Glomerular visceral epithelial cell (primary cell): ENCODE measurements around the gene PIP5K1B.

Experiments used
- DNase-seq: peaks from one replicate; pipeline ENCODE4 v3.0.0-alpha.2; 2016; ENCODE audit errors: extremely low spot score

PIP5K1B gene

GRCh38 chr9:68907910-68908309 lies 202.9 kb downstream of the PIP5K1B start:
- no peak for DNase-seq

DNA sequence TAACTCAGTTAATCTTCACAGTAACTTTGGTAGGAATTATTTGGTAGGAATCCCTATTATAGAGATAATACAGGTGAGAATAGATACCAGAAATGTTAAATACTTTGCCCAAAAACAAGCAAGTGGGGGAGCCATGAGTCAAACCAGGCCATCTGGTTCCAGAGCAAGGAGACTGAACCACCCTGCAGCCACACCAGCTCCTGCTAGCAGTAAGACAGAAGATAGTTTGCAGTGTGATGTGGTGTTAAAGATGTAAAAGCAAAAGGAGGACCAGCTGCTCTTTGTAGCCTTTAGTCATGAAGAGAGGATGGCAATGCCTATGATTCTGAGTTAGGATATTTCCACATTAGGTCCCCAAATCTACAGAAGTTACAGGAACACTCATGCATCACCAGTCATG lies 207.5 kb downstream of the PIP5K1B start:
- DNase-seq: no peak

GRCh38 chr9:68913054-68913453 lies 208.0 kb downstream of the PIP5K1B start:
- no peak for DNase-seq

DNA sequence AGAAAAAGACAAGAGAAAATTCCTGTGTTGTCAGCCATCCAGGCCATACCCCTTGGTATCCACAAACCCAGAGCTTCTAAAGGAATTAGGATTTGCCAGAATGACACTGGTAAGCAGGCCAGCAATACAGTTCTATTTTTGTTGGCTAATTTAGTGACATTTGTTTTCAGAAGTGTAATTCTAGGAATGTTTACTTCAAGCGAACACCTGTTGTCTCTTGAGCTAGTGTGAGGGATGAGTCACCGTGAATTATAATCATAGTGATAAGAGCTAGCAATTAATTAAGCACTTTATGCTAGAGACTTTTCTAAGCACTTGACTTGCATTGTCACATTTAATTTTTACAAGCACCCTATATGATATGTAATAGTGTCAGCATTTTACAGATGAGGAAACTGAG lies 209.7 kb downstream of the PIP5K1B start:
- DNase-seq: no peak

DNA sequence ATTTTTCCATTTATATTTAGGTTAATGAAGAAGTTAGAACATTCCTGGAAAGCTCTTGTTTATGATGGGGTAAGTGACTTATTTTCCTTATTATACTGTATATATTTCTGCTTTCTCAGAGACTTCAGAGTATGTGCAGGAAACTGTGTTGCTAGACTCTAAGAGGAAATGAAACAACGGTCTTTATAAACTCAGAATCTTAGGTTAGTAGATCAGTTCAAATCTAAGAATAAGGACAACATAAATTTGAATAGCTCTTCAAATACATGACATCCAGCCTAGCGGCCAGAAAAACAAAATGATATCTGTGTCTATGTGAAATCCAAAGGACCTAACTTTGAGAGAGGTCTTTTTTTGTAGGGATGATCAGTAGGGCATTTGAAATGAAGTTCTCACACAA lies 214.6 kb downstream of the PIP5K1B start:
- no peak for DNase-seq

GRCh38 chr9:68920921-68921320 lies 215.9 kb downstream of the PIP5K1B start:
- no peak for DNase-seq

DNA sequence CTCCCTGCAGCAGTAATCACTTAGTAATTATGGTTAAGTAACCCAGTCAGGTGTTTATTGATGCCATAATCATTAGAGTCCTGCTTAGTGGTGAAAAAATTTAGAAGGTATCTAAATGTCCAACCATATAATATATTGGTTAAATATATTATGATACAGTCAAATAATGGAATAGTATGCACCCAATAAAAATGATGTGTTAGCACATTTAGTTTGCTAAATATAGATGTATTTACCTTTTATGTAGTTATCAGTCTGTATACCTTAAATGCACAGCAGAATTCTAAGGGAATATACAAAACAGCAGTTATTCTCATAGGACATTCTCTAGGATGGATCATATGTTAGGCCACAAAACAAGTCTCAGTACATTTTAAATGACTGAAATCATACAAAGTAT lies 218.4 kb downstream of the PIP5K1B start:
- DNase-seq: no peak

DNA sequence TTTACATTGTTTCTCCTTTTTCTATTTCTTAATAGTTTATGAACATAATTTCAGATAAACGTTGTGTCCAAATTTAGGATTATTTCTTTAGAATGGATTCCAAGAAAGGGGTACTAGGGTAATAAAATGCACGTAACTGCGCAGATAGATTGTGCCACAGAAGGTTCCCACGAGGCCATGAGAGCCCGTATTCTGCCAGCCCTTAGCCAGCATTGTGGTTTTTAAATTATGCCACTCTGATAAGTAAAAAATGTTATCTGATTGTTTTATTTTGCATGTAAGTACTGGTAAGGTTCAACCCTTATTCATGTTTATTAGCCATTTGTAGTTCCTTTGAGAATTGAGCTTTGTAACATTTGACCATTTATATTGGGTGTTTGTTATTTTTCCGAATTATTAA lies 220.1 kb downstream of the PIP5K1B start:
- no peak for DNase-seq

- no peak for DNase-seq
Observed at GRCh38 chr9:68927165-68927564, 222.1 kb downstream of the PIP5K1B start.

GRCh38 chr9:68931821-68932220 lies 226.8 kb downstream of the PIP5K1B start:
- no peak for DNase-seq

DNA sequence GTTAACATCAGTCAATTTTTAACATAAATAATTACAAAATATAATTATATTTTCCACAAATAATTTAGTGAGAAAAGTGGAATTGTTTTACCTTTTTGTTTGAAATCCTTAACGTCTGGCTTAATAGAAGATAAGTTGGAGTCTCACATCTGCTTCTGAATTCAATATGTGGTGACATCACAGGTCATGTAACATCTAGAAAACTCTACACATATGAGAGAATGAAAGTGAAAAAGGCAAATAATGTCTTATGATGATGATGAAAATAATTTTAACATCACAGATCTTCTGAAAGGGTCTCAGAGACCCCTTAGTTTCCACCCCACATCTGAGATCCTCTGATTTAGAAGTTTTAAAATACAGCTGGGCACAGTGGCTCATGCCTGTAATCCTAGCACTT lies 227.4 kb downstream of the PIP5K1B start:
- no peak for DNase-seq

- DNase-seq: no peak
Observed at GRCh38 chr9:68933434-68934328, 228.6 kb downstream of the PIP5K1B start.

- DNase-seq: no peak
Observed at GRCh38 chr9:68934329-68934644, 229.2 kb downstream of the PIP5K1B start.

DNA sequence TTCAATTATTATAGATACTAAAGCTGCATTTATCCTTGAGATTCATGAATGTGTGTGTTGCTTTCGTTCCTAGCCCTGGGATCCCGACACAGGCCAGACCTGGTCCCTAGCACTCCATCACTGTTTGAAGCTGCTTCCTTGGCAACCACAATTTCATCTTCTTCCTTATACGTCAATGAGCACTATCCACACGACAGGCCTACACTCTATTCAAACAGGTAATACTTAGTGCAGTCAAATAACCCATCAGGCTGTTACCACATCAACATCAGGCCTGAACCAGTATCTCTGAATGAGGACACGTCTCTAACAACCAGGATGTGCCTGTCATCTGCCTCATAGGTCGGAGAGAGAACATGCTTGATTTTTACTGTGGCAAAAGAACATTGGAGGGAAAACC lies 235.5 kb downstream of the PIP5K1B start:
- no peak for DNase-seq

- DNase-seq: no peak
Observed at GRCh38 chr9:68941780-68942459, 236.9 kb downstream of the PIP5K1B start.

DNA sequence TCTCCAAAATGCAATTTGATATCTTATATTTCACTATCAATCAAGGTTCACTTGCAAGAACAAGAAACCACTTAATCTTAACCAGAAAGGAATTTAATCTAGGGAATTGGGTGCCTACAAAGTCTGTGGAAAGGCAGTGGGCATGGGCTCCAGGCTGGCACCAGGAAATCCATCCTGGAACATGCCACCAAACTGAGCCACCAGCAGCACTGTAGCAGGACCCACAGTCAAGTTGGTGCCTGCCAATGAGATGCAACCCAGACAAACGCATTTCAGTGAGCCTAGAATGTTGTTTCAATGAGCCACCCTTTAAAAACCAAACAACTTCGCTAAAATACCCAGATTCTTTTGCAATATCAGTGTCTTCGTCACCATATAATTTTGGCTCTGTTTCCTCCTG lies 237.8 kb downstream of the PIP5K1B start:
- no peak for DNase-seq

DNA sequence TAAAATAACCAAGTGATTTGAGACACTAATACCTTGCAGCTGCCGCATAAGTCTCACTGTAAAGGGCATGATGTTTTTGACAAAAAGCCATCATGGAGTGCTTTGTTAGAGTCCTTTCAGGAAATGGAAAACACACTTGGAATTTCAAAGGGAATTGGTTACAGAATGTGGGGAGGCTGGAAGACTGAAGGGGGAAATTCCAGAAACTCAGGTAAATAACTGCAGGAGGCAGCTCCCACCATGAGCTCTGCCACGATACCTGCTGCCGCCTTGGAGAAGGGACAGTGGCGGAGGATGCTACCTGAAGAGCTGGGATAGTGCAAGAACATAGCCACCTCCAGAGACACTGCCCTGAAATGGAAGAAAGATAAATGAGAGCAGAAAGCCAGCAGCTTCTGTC lies 242.0 kb downstream of the PIP5K1B start:
- DNase-seq: no peak

DNA sequence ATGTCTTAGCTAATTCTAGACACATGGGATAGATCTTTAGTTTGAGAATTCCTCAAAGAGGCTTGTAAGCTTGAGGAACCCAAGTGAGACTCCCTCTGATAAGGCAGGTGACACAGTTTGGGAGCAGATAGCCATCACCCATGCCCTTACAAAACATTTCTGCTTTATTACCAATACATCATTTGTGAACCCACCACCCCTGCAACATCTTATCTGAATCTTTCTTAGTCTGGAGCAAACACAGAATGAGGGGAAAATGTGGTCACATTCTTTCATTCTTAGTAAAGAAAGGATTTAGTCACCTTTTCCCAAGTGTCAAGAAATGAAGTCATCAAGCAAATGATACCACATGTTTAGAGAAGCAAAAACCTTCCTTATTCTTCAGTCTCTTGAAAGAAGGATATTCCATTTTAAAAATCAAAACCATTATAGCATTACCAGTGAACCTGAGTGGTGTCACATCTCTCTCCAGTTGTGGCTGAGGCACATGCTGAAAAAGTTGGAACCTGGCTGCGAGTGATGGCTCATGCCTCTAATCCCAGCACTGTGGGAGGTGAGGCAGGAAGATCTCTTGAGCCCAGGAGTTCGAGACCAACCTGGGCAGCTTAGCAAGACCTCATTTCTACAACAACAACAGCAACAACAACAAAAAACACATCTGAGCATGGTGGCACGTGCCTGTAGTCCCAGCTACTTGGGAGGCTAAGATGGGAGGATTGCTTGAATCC lies 243.0 kb downstream of the PIP5K1B start:
- DNase-seq: no peak

- DNase-seq: no peak
Observed at GRCh38 chr9:68949271-68950000, 244.4 kb downstream of the PIP5K1B start.

- DNase-seq: no peak
Observed at GRCh38 chr9:68950188-68950587, 245.1 kb downstream of the PIP5K1B start.

- DNase-seq: no peak
Observed at GRCh38 chr9:68950689-68951088, 245.6 kb downstream of the PIP5K1B start.
